ENCODE data around the gene ACOT12.

Gene ACOT12

GRCh38 chr5:81409896-81410295 lies 16.0 kb upstream of the ACOT12 start:
- TF ChIP-seq GATA2 (IDR thresholded peaks at IDR 0.05; ENCODE audit: low read depth, low read length) (no peak), GATA3 (IDR thresholded peaks at IDR 0.05; ENCODE audit: low read depth, low read length) (no peak)

- no peak for TF ChIP-seq GATA2 (IDR thresholded peaks at IDR 0.05; ENCODE audit: low read depth, low read length)
- TF ChIP-seq GATA3 (IDR thresholded peaks at IDR 0.05; ENCODE audit: low read depth, low read length) = no peak
These were observed 15.4 kb upstream of the ACOT12 start for GRCh38 chr5:81409361-81409760.

GRCh38 chr5:81408496-81408895 lies 14.6 kb upstream of the ACOT12 start:
- no peak for TF ChIP-seq GATA3 (IDR thresholded peaks at IDR 0.05; ENCODE audit: low read depth, low read length)
- TF ChIP-seq GATA2 (IDR thresholded peaks at IDR 0.05; ENCODE audit: low read depth, low read length) = no peak

- TF ChIP-seq GATA3 (IDR thresholded peaks at IDR 0.05; ENCODE audit: low read depth, low read length) (no peak), GATA2 (IDR thresholded peaks at IDR 0.05; ENCODE audit: low read depth, low read length) (no peak)
These were observed 11.4 kb upstream of the ACOT12 start for GRCh38 chr5:81405126-81405891.

- TF ChIP-seq GATA2 (IDR thresholded peaks at IDR 0.05; ENCODE audit: low read depth, low read length) = no peak
- TF ChIP-seq GATA3 (IDR thresholded peaks at IDR 0.05; ENCODE audit: low read depth, low read length) = no peak
These were observed 8.4 kb upstream of the ACOT12 start for GRCh38 chr5:81402192-81402930.

- TF ChIP-seq GATA3 (IDR thresholded peaks at IDR 0.05; ENCODE audit: low read depth, low read length) (no peak), GATA2 (IDR thresholded peaks at IDR 0.05; ENCODE audit: low read depth, low read length) (no peak)
These were observed 7.3 kb upstream of the ACOT12 start for GRCh38 chr5:81401266-81401665.

- TF ChIP-seq GATA3 (IDR thresholded peaks at IDR 0.05; ENCODE audit: low read depth, low read length) = no peak
- no peak for TF ChIP-seq GATA2 (IDR thresholded peaks at IDR 0.05; ENCODE audit: low read depth, low read length)
These were observed 6.4 kb upstream of the ACOT12 start for GRCh38 chr5:81400375-81400774.

GRCh38 chr5:81398741-81399140 lies 4.8 kb upstream of the ACOT12 start:
- TF ChIP-seq GATA3 (IDR thresholded peaks at IDR 0.05; ENCODE audit: low read depth, low read length) (no peak), GATA2 (IDR thresholded peaks at IDR 0.05; ENCODE audit: low read depth, low read length) (no peak)

GRCh38 chr5:81397176-81397575 lies 3.2 kb upstream of the ACOT12 start:
- TF ChIP-seq GATA2 (IDR thresholded peaks at IDR 0.05; ENCODE audit: low read depth, low read length) (no peak), GATA3 (IDR thresholded peaks at IDR 0.05; ENCODE audit: low read depth, low read length) (no peak)

GRCh38 chr5:81395262-81395661 lies 1.3 kb upstream of the ACOT12 start:
- TF ChIP-seq GATA2 (IDR thresholded peaks at IDR 0.05; ENCODE audit: low read depth, low read length) = no peak
- TF ChIP-seq GATA3 (IDR thresholded peaks at IDR 0.05; ENCODE audit: low read depth, low read length) = no peak

GRCh38 chr5:81393430-81393782 lies 528 bp downstream of the ACOT12 start:
- TF ChIP-seq GATA3 (IDR thresholded peaks at IDR 0.05; ENCODE audit: low read depth, low read length) = no peak
- no peak for TF ChIP-seq GATA2 (IDR thresholded peaks at IDR 0.05; ENCODE audit: low read depth, low read length)

GRCh38 chr5:81389025-81389424 lies 4.9 kb downstream of the ACOT12 start:
- TF ChIP-seq GATA3 (IDR thresholded peaks at IDR 0.05; ENCODE audit: low read depth, low read length) (no peak), GATA2 (IDR thresholded peaks at IDR 0.05; ENCODE audit: low read depth, low read length) (no peak)

GRCh38 chr5:81388169-81388568 lies 5.8 kb downstream of the ACOT12 start:
- TF ChIP-seq GATA2 (IDR thresholded peaks at IDR 0.05; ENCODE audit: low read depth, low read length) (no peak), GATA3 (IDR thresholded peaks at IDR 0.05; ENCODE audit: low read depth, low read length) (no peak)

- TF ChIP-seq GATA3 (IDR thresholded peaks at IDR 0.05; ENCODE audit: low read depth, low read length) = no peak
- no peak for TF ChIP-seq GATA2 (IDR thresholded peaks at IDR 0.05; ENCODE audit: low read depth, low read length)
These were observed 10.1 kb downstream of the ACOT12 start for GRCh38 chr5:81383867-81384266.

GRCh38 chr5:81371354-81371876 lies 22.5 kb downstream of the ACOT12 start:
- TF ChIP-seq GATA2 (IDR thresholded peaks at IDR 0.05; ENCODE audit: low read depth, low read length) (no peak), GATA3 (IDR thresholded peaks at IDR 0.05; ENCODE audit: low read depth, low read length) (no peak)
